IMR-90 (cell line): ENCODE measurements around the gene WRAP73. TPM values are rescaled to one million over a fixed set of nuclear protein-coding genes. Genes with fewer than 3 reads are reported as not detected.

Source experiments
- ATAC-seq: fragments of 200-7000 bp; cut with Tn5 transposase; 2 replicates; pipeline ENCODE4 v1.9.1; 2020; ENCODE audit warnings: low read depth, mild to moderate bottlenecking, moderate library complexity
- BruUV-seq: library from RNA; stranded (reverse); fragments of 400-500 nt; replicated peaks from 2 replicates; lab custom pipeline; 2021; lab: Mats Ljungman, UMichigan
- CTCF ChIA-PET: fragments of 300-600 bp; formaldehyde crosslinking; extraction: SDS; loops from one replicate; lab custom pipeline; 2021; ENCODE audit warnings: antibody characterized with exemption; lab: Yijun Ruan, JAX
- POLR2A ChIA-PET: fragments of 300-600 bp; sonication (Branson Sonifier 250); formaldehyde crosslinking; loops from one replicate; lab custom pipeline; 2022; ENCODE audit warnings: antibody characterized with exemption; ENCODE audit not compliant: unreplicated experiment; lab: Charles Lee
- DNase-seq: peaks from one replicate; pipeline ENCODE4 v3.0.0; 2013
- H2AFZ ChIP-seq: replicated peaks from 2 replicates; pipeline ENCODE3; 2013; ENCODE audit warnings: low read length, mild to moderate bottlenecking; ENCODE audit not compliant: poor library complexity
- H2AK5ac ChIP-seq: 2 replicates; pipeline ENCODE4 v1.6.1; 2013; ENCODE audit warnings: low read depth, low read length, inconsistent platforms
- H2AK9ac ChIP-seq: replicated peaks from 2 replicates; pipeline ENCODE3; 2013; ENCODE audit warnings: mild to moderate bottlenecking, low read depth, low read length, moderate library complexity; ENCODE audit not compliant: poor library complexity
- H2BK120ac ChIP-seq: 2 replicates; pipeline ENCODE4 v1.6.1; 2013; ENCODE audit warnings: low read depth, low read length, inconsistent platforms
- H2BK15ac ChIP-seq: 3 replicates; pipeline ENCODE4 v1.6.1; 2013; ENCODE audit warnings: low read depth, low read length, inconsistent platforms
- H2BK20ac ChIP-seq: 2 replicates; pipeline ENCODE4 v1.6.1; 2013; ENCODE audit warnings: low read depth, mild to moderate bottlenecking, inconsistent platforms, low read length, moderate library complexity
- H2BK5ac ChIP-seq: 2 replicates; pipeline ENCODE4 v1.6.1; 2013; ENCODE audit warnings: mild to moderate bottlenecking, low read depth, low read length, inconsistent platforms; ENCODE audit not compliant: poor library complexity, severe bottlenecking
- H3K14ac ChIP-seq: replicated peaks from 2 replicates; pipeline ENCODE4 v1.6.1; 2013; ENCODE audit warnings: low read depth, low read length, inconsistent platforms
- H3K18ac ChIP-seq: 2 replicates; pipeline ENCODE4 v1.6.1; 2013; ENCODE audit warnings: low read depth, low read length, control low read depth
- H3K23ac ChIP-seq: 2 replicates; pipeline ENCODE4 v1.6.1; 2013; ENCODE audit warnings: low read depth, low read length, inconsistent platforms
- H3K27ac ChIP-seq: 2 replicates; pipeline ENCODE4 v1.5.1; 2013; ENCODE audit warnings: mild to moderate bottlenecking, control low read depth, low read length; ENCODE audit not compliant: insufficient read depth
- H3K27me3 ChIP-seq: 2 replicates; pipeline ENCODE4 v1.6.1; 2013; ENCODE audit warnings: low read length; ENCODE audit not compliant: control insufficient read depth, insufficient read depth
- H3K36me3 ChIP-seq: 2 replicates; pipeline ENCODE4 v1.6.1; 2013; ENCODE audit warnings: low read length, mixed read lengths; ENCODE audit not compliant: control insufficient read depth, insufficient read depth
- H3K4ac ChIP-seq: 2 replicates; pipeline ENCODE4 v1.6.1; 2013; ENCODE audit warnings: low read depth, low read length, inconsistent platforms
- H3K4me1 ChIP-seq: 2 replicates; pipeline ENCODE4 v1.6.1; 2013; ENCODE audit warnings: low read length, mixed read lengths; ENCODE audit not compliant: control insufficient read depth, insufficient read depth
- H3K4me2 ChIP-seq: 2 replicates; pipeline ENCODE4 v1.6.1; 2013; ENCODE audit warnings: low read depth, mild to moderate bottlenecking, control low read depth, low read length, moderate library complexity
- H3K4me3 ChIP-seq: 2 replicates; pipeline ENCODE4 v1.5.1; 2013; ENCODE audit warnings: low read depth, mild to moderate bottlenecking, control low read depth, low read length, moderate library complexity; ENCODE audit not compliant: insufficient read depth
- H3K56ac ChIP-seq: 2 replicates; pipeline ENCODE4 v1.6.1; 2013; ENCODE audit warnings: low read length, inconsistent platforms; ENCODE audit not compliant: insufficient read depth; ENCODE audit errors: extremely low read depth
- H3K79me1 ChIP-seq, 2 experiments: 2 replicates each; pipeline ENCODE4 v1.6.1; 2013; ENCODE audit warnings: low read length in 2 of 2, inconsistent platforms in 1 of 2, low read depth in 1 of 2
- H3K9ac ChIP-seq: 2 replicates; pipeline ENCODE4 v1.6.1; 2013; ENCODE audit warnings: low read depth, low read length, control low read depth
- H3K9me1 ChIP-seq: 2 replicates; pipeline ENCODE4 v1.6.1; 2013; ENCODE audit warnings: low read length, inconsistent platforms; ENCODE audit not compliant: insufficient read depth
- H3K9me3 ChIP-seq: 2 replicates; pipeline ENCODE4 v1.6.1; 2013; ENCODE audit warnings: low read length; ENCODE audit not compliant: control insufficient read depth, insufficient read depth
- H4K20me1 ChIP-seq: 2 replicates; pipeline ENCODE4 v1.6.1; 2013; ENCODE audit warnings: low read length, inconsistent platforms; ENCODE audit not compliant: insufficient read depth
- H4K5ac ChIP-seq: 2 replicates; pipeline ENCODE4 v1.6.1; 2013; ENCODE audit warnings: mild to moderate bottlenecking, low read depth, low read length, control low read depth
- H4K8ac ChIP-seq, 2 experiments: 2 replicates each; pipeline ENCODE4 v1.6.1; 2013; ENCODE audit warnings: low read depth in 2 of 2, low read length in 2 of 2, control low read depth in 1 of 2, inconsistent platforms in 1 of 2
- H4K91ac ChIP-seq: 2 replicates; pipeline ENCODE4 v1.6.1; 2013; ENCODE audit warnings: low read depth, low read length, inconsistent platforms; ENCODE audit not compliant: insufficient read depth
- CEBPB ChIP-seq: IDR thresholded peaks from 2 replicates; pipeline ENCODE4 v1.6.1; 2012; ENCODE audit warnings: low read depth, low read length, improper control_type of control experiment
- CHD1 ChIP-seq: IDR thresholded peaks from 2 replicates; pipeline ENCODE4 v1.6.1; 2012; ENCODE audit warnings: low read depth, low read length, improper control_type of control experiment
- MAZ ChIP-seq: IDR thresholded peaks from 2 replicates; pipeline ENCODE4 v1.6.1; 2012; ENCODE audit warnings: low read depth, mild to moderate bottlenecking, low read length, improper control_type of control experiment, moderate library complexity, borderline replicate concordance
- NFE2L2 ChIP-seq: fragments of 150-350 bp; IDR thresholded peaks from 2 replicates; pipeline ENCODE4 v1.6.1; 2016; ENCODE audit warnings: low read depth, mild to moderate bottlenecking, low read length
- RAD21 ChIP-seq: IDR thresholded peaks from 2 replicates; pipeline ENCODE4 v1.6.1; 2012; ENCODE audit warnings: low read length, improper control_type of control experiment
- RCOR1 ChIP-seq: IDR thresholded peaks from 2 replicates; pipeline ENCODE4 v1.6.1; 2012; ENCODE audit warnings: mild to moderate bottlenecking, low read length, improper control_type of control experiment; ENCODE audit not compliant: insufficient replicate concordance
- WGBS, 2 experiments: methylation state at CpG; one replicate each; pipeline versions ENCODE4 v1.1.5 to v1.1.7; 2013; ENCODE audit warnings: missing lambda C conversion rate in 2 of 2; ENCODE audit not compliant: insufficient read length in 1 of 2; ENCODE audit errors: extremely low coverage in 2 of 2; 5-methylcytosine and 5-hydroxymethylcytosine counted together
- dilution Hi-C: fragments of 300-500 bp; cut with HindIII; formaldehyde crosslinking; loops from one replicate; pipeline ENCODE4 v1.14.3; 2018; ENCODE audit warnings: low sequenced_read_pairs; ENCODE audit not compliant: unreplicated experiment
- in situ Hi-C: fragments of 300-500 bp; cut with MboI; formaldehyde crosslinking; loops from 3 replicates; pipeline ENCODE4 v1.14.3; 2019; ENCODE audit warnings: low sequenced_read_pairs, inconsistent platforms, mixed read lengths
- intact Hi-C: fragments of 100-400 bp; cut with micrococcal nuclease; formaldehyde crosslinking; loops from 2 replicates; pipeline ENCODE4 v1.10.0; 2022
- polyA plus RNA-seq, 3 experiments: library from polyadenylated mRNA; depleted of rRNA; stranded (reverse); fragments of >200 nt; gene quantifications; 2 replicates each; pipeline ENCODE4 v1.2.3, GENCODE V29; 2012; ENCODE audit warnings: low replicate concordance in 1 of 3
- total RNA-seq: library from RNA; depleted of rRNA; stranded (reverse); fragments of >200 nt; gene quantifications from 2 replicates; pipeline ENCODE4 v1.2.3, GENCODE V29; 2012
- TF ChIP-seq, protein P1 (sequence below): fragments of 150-350 bp; IDR thresholded peaks from 2 replicates; pipeline ENCODE4 v1.6.1; 2017; ENCODE audit warnings: mild to moderate bottlenecking, antibody characterized with exemption, low read length, low read depth

WRAP73 gene
- total and polyA plus RNA-seq, 2 of the 4 experiments (the other 2 are of a cell fraction): 10.8 to 23.6 TPM

DNA sequence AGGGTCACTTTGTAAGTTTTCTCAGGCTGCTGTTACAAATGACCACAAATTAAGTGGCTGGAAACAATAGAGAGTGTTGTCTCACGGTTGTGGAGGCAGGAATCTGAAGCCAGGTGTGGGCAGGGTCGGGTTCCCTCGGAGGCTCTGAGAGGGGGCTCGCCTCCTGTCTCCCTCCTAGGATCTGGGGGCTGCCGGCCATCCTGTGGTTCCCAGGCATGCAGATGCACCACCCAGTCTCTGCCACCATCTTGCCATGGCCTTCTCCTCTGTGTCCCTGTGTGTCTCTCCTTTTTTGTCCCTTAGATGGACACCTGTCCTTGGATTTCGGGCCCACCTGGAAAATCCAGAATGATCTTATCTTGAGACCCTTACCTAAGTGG is 7.2 kb upstream of the WRAP73 start:
- Histone ChIP-seq H4K5ac (no peak overlapping the region), H3K23ac (no peak overlapping the region), H4K8ac (no peak overlapping the region), H2BK120ac (no peak overlapping the region), H4K20me1 (no peaks in the 10 kb centered on the region; the same call in 1 of the 2 replicates), H2AK9ac (no peak overlapping the region), H3K4ac (no peak overlapping the region), H2BK15ac (no peak overlapping the region), H3K56ac (no peak overlapping the region), H2BK20ac (no peak overlapping the region), H3K27ac (no peak overlapping the region), H3K18ac (no peak overlapping the region), H3K14ac (no peak overlapping the region), H3K36me3 (no peaks in the 10 kb centered on the region), H3K9me3 (no peaks in the 10 kb centered on the region), H2AFZ (no peak overlapping the region), H3K9ac (no peak overlapping the region), H3K79me1 (no peaks in the 10 kb centered on the region), H2BK5ac (no peak overlapping the region), H4K91ac (no peak overlapping the region), H3K27me3 (peaks cover 61% of the 10 kb centered on the region), H3K4me1 (no peaks in the 10 kb centered on the region), H2AK5ac (no peak overlapping the region), H3K4me2 (no peak overlapping the region), H3K4me3 (no peak overlapping the region), H3K9me1 (no peaks in the 10 kb centered on the region)
- no TSS peak for BruUV-seq
- in situ Hi-C loops (no loop called here), intact Hi-C loops (no loop called here), dilution Hi-C loops (no loop called here)
- ChIA-PET POLR2A (no interaction called here), CTCF (interaction anchor here (2.1 kb wide), 1 partner anchor 12 kb away, joined by 6 read pairs; no protein-coding TSS in a partner anchor)
- ATAC-seq (no peak), DNase-seq (no peak)
- 60% methylated on average over 1 of the region's 6 CpGs; no CpG with 5 or more reads in 1 of the 2 experiments for WGBS, 2 experiments
- TF ChIP-seq, protein P1, sequence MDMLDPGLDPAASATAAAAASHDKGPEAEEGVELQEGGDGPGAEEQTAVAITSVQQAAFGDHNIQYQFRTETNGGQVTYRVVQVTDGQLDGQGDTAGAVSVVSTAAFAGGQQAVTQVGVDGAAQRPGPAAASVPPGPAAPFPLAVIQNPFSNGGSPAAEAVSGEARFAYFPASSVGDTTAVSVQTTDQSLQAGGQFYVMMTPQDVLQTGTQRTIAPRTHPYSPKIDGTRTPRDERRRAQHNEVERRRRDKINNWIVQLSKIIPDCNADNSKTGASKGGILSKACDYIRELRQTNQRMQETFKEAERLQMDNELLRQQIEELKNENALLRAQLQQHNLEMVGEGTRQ: no peak
- TF ChIP-seq RAD21 (no peak), CEBPB (no peak), RCOR1 (no peak), CHD1 (no peak), NFE2L2 (no peak), MAZ (no peak)
